Measurements from ENCODE around the gene ZMYM1.
"Not testable (repeated sequence)": the region's sequence is repeated elsewhere in the genome, so short reads cannot be mapped to it uniquely, and the experiment has no call there.

ZMYM1 gene

DNA sequence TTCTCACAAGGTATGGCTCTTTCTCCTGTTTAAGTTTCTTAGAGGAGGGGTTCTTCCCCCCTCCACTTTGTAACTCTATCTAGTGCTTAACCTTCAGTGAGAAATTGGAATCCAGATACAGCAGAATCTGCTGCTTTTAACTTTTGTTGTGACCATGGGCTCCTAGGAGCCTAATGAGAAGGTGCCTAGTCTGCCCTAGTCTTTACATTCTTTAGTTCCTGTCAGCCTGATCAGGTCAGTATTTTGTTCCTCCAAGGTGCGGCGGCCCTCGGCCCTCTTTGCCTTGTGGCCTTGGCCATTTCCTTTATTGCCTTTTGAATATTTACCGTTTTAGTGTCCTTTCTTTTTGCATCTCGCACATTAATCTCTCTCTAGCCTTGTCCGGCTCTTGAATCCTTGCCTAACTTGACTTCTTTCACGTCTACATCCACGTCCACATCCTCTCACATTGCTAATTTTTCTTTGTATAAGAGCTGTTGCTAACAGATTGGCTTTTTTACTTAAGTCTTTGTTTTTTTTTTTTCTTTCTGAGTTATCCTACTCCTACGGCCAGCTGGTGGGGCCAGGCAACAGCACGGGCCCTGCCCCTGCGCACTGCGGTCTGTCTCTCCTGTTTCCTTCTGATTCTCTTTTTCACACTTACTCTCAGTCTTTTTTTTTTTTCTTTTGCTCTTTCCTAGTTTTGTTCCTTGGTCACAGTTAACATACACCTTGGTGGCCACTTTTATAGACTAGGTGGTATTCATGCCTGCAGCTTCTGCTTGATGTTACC, 64.7 kb downstream of the ZMYM1 start:
- DNase-seq, result no peak
- in situ Hi-C loops (cut with HindIII; ENCODE audit: low pct_ligation_motif_present, low pct_unique_long_range_greater_than_20kb, low sequenced_read_pairs), result no loop called here

- in situ Hi-C loops (cut with HindIII; ENCODE audit: low pct_ligation_motif_present, low pct_unique_long_range_greater_than_20kb, low sequenced_read_pairs), result not testable (repeated sequence)
These were observed 66.8 kb downstream of the ZMYM1 start for GRCh38 chr1:35145892-35146549.

DNA sequence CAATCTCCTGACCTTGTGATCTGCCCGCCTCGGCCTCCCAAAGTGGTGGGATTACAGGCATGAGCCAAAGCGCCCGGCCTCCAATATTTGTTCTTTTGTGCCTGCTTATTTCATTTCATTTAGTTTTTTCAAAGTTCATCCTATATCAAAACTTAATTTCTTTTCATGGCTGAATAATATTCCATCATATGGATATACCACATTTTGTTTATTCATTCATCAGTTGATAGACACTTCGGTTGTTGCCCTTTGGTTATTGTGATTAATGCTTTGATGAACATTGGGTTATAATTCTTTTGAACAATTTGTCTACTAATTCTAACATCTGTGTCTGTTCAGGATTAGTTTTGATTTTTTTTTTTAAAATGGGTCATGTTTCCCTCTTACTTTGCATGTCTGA, 72.0 kb downstream of the ZMYM1 start:
- in situ Hi-C loops (cut with HindIII; ENCODE audit: low pct_ligation_motif_present, low pct_unique_long_range_greater_than_20kb, low sequenced_read_pairs), result no loop called here
- no peak for DNase-seq

More at GRCh38 chr1:35145892-35146549, 66.8 kb downstream of the ZMYM1 start:
- DNase-seq, result not testable (repeated sequence)

DNA sequence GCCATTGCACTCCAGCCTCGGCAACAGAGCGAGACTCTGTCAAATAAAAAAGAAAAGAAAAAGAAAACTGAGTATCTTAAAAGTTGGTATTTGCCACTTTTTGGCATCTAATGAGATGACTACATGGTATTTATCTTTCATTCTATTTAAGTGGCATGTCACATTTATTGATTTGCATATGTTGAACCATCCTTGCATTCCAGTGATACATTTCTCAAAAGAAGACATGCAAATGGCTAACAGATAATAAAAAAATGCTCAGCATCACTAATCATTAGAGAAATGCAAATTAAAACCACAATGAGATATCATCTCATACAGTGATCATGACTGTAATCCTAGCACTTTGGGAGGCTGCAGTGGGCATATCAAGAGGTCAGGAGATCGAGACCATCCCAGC, 85.7 kb downstream of the ZMYM1 start:
- in situ Hi-C loops (cut with HindIII; ENCODE audit: low pct_ligation_motif_present, low pct_unique_long_range_greater_than_20kb, low sequenced_read_pairs), result no loop called here

More for the DNA sequence above, 85.7 kb downstream of the ZMYM1 start:
- no peak for DNase-seq
